ENCODE measurements around the gene SPO11. TPM values are rescaled to one million over a fixed set of nuclear protein-coding genes. Genes with fewer than 3 reads are reported as not detected.
A peak's percentile ranks its signal among the peaks of the same experiment; 100 is the strongest.

Gene SPO11
- total RNA-seq, 4 donors from 2014 or later: not detected

- Histone ChIP-seq H3K27ac (replicated peaks in 1 of 4) (no peak overlapping the region), H3K27me3 (peaks cover 0 to 11% (median 0%) of the 10 kb centered on the region in 4 donors), H3K36me3 (no peaks in the 10 kb centered on the region), H3K4me3 (no peak overlapping the region), H3K4me1 (peaks cover 0 to 14% (median 7%) of the 10 kb centered on the region in 4 donors), H3K9me3 (no peaks in the 10 kb centered on the region)
- no peak for DNase-seq (ENCODE audit: extremely low spot score)
- WGBS: 96% methylated on average over 2 of the region's 2 CpGs
- intact Hi-C loops (cut with DNase I): no loop called here
- no peak for TF ChIP-seq CTCF (IDR thresholded peaks at IDR 0.05)
- TF ChIP-seq POLR2A (IDR thresholded peaks at IDR 0.05; ENCODE audit: low read depth): no peak
- no peak for TF ChIP-seq POLR2AphosphoS5 (IDR thresholded peaks at IDR 0.05)
- no peak for TF ChIP-seq EP300 (IDR thresholded peaks at IDR 0.05)
Measured at GRCh38 chr20:57321142-57321541, 8.5 kb upstream of the SPO11 start.

DNA sequence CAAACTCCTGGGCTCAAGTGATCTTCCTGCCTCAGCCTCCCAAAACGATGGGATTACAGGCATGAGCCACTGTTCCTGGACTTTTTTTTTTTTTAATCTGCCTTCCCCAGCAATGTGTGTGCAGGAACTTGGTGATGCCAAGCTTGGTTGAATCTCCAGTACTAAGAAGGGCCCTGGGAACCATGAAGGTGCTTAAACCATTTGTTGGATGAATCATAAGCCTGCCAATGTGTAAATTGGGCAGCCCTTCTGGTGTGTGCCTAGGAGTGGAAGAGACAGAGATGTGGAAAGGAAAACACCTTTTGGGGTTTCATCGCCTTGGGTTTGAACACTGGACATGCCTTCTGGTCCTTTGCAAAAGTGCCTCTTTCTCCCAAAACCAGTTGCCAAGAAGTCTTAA, 7.1 kb upstream of the SPO11 start:
- DNase-seq (ENCODE audit: extremely low spot score): no peak
- TF ChIP-seq POLR2AphosphoS5 (IDR thresholded peaks at IDR 0.05): no peak
- no peak for TF ChIP-seq POLR2A (IDR thresholded peaks at IDR 0.05; ENCODE audit: low read depth)
- no peak for TF ChIP-seq CTCF (IDR thresholded peaks at IDR 0.05)
- TF ChIP-seq EP300 (IDR thresholded peaks at IDR 0.05): no peak
- Histone ChIP-seq H3K36me3 (no peaks in the 10 kb centered on the region), H3K27me3 (peaks cover 0 to 11% (median 0%) of the 10 kb centered on the region in 4 donors), H3K4me1 (peaks cover 0 to 20% (median 7%) of the 10 kb centered on the region in 4 donors), H3K27ac (replicated peaks in 1 of 4) (no peak overlapping the region), H3K9me3 (no peaks in the 10 kb centered on the region), H3K4me3 (no peak overlapping the region)
- WGBS: 79% methylated on average over 2 of the region's 2 CpGs
- intact Hi-C loops (cut with DNase I): no loop called here

DNA sequence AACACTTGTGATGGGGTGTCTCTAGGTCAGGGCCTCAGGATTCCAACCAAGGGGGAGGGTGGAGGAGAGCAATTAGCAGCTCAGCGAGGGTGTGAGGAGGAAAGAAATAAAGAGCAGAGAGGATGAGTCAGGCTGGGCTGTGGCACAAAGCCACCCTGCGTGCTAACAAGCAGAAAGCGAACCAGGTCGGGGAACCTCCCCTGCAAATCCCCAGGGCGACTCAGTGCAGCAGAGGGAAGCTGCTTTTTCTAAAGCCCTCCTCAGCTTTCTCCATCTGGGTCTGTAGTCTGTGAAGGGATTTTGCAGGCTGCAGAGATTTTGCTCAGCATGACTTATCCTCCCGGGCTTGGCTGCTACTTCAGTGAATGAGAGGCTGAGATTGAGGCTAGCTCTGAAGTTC, 6.6 kb upstream of the SPO11 start:
- Histone ChIP-seq H3K27me3 (peaks cover 0 to 11% (median 0%) of the 10 kb centered on the region in 4 donors), H3K4me1 (peaks cover 0 to 20% (median 7%) of the 10 kb centered on the region in 4 donors), H3K4me3 (no peak overlapping the region), H3K36me3 (no peaks in the 10 kb centered on the region), H3K27ac (replicated peaks in 1 of 4) (peak overlapping the region in 1 of 4 donors; percentile 7), H3K9me3 (no peaks in the 10 kb centered on the region)
- peak; percentile 86 for DNase-seq (ENCODE audit: extremely low spot score)
- WGBS: 23% methylated on average over 5 of the region's 6 CpGs
- no peak for TF ChIP-seq POLR2A (IDR thresholded peaks at IDR 0.05; ENCODE audit: low read depth)
- TF ChIP-seq CTCF (IDR thresholded peaks at IDR 0.05): no peak
- TF ChIP-seq EP300 (IDR thresholded peaks at IDR 0.05): no peak
- no peak for TF ChIP-seq POLR2AphosphoS5 (IDR thresholded peaks at IDR 0.05)
- intact Hi-C loops (cut with DNase I): no loop called here

GRCh38 chr20:57325632-57326356, 3.8 kb upstream of the SPO11 start:
- Histone ChIP-seq H3K4me1 (peaks cover 0 to 20% (median 7%) of the 10 kb centered on the region in 4 donors), H3K36me3 (no peaks in the 10 kb centered on the region), H3K27ac (replicated peaks in 1 of 4) (no peak overlapping the region), H3K9me3 (no peaks in the 10 kb centered on the region), H3K27me3 (peaks cover 0 to 22% (median 0%) of the 10 kb centered on the region in 4 donors), H3K4me3 (no peak overlapping the region)
- intact Hi-C loops (cut with DNase I): no loop called here
- WGBS: 89% methylated on average over 12 of the region's 12 CpGs
- peak; percentile 62 for DNase-seq (ENCODE audit: extremely low spot score)
- TF ChIP-seq POLR2AphosphoS5 (IDR thresholded peaks at IDR 0.05) (no peak), POLR2A (IDR thresholded peaks at IDR 0.05; ENCODE audit: low read depth) (no peak), CTCF (IDR thresholded peaks at IDR 0.05) (no peak), EP300 (IDR thresholded peaks at IDR 0.05) (no peak)

Data from esophagus muscularis mucosa (tissue), 4 donors.